Stimulated activated effector memory CD8-positive, alpha-beta T cell treated with anti-CD3 and anti-CD28 coated beads, Interleukin-12 subunit alpha, Interleukin-12 subunit beta, amount 100 ng/mL, for 72 hours (primary cell): ENCODE results near the gene SLC17A3.

Experiments used
- ATAC-seq: fragments of 150-1000 bp; cut with Tn5 transposase; 2 replicates; pipeline ENCODE4 v1.10.0; 2021
- DNase-seq, 2 donors: peaks; one replicate each; pipeline ENCODE4 v3.0.0; 2021 to 2022; ENCODE audit warnings: low spot score in 2 of 2
- H3K27ac Mint-ChIP-seq: one replicate; pipeline ENCODE4 v1.8.0; 2022; ENCODE audit warnings: mild to moderate bottlenecking, mixed read lengths
- H3K36me3 Mint-ChIP-seq: one replicate; pipeline ENCODE4 v1.8.0; 2022; ENCODE audit warnings: mild to moderate bottlenecking, mixed read lengths
- H3K4me1 Mint-ChIP-seq: one replicate; pipeline ENCODE4 v1.8.0; 2022; ENCODE audit warnings: mixed read lengths
- H3K4me3 Mint-ChIP-seq: one replicate; pipeline ENCODE4 v1.8.0; 2022; ENCODE audit warnings: mild to moderate bottlenecking, mixed read lengths
- H3K9me3 Mint-ChIP-seq: one replicate; pipeline ENCODE4 v1.8.0; 2022; ENCODE audit warnings: mixed read lengths

Gene SLC17A3

GRCh38 chr6:25832670-25833069 is 41.4 kb downstream of the SLC17A3 start:
- Mint-ChIP-seq H3K4me3 (no peak overlapping the region), H3K27ac (no peak overlapping the region), H3K4me1 (no peaks in the 10 kb centered on the region), H3K9me3 (no peaks in the 10 kb centered on the region), H3K36me3 (no peaks in the 10 kb centered on the region)
- ATAC-seq, result no peak
- no peak for DNase-seq

GRCh38 chr6:25832307-25832662 is 41.8 kb downstream of the SLC17A3 start:
- Mint-ChIP-seq H3K4me1 (no peaks in the 10 kb centered on the region), H3K27ac (no peak overlapping the region), H3K36me3 (no peaks in the 10 kb centered on the region), H3K9me3 (no peaks in the 10 kb centered on the region), H3K4me3 (no peak overlapping the region)
- ATAC-seq, result no peak
- no peak for DNase-seq

- no peak for ATAC-seq
- Mint-ChIP-seq H3K4me3 (no peak within 1 kb of the TSS), H3K27ac (no peak within 1 kb of the TSS), H3K36me3 (no peaks in the 10 kb centered on the region), H3K9me3 (no peaks in the 10 kb centered on the region), H3K4me1 (no peaks in the 10 kb centered on the region)
- DNase-seq, result no peak
These were observed 42.3 kb downstream of the SLC17A3 start, which contains the start of gene SLC17A1 for GRCh38 chr6:25831532-25832306. Gene SLC17A1 (minus strand): TSS chr6:25832052. CDS start chr6:25830557, 1,495 bp downstream.

GRCh38 chr6:25830458-25830857 is 43.6 kb downstream of the SLC17A3 start:
- Mint-ChIP-seq H3K4me1 (no peaks in the 10 kb centered on the region), H3K4me3 (no peak overlapping the region), H3K36me3 (no peaks in the 10 kb centered on the region), H3K27ac (no peak overlapping the region), H3K9me3 (peaks cover 5% of the 10 kb centered on the region)
- no peak for ATAC-seq
- no peak for DNase-seq

DNA sequence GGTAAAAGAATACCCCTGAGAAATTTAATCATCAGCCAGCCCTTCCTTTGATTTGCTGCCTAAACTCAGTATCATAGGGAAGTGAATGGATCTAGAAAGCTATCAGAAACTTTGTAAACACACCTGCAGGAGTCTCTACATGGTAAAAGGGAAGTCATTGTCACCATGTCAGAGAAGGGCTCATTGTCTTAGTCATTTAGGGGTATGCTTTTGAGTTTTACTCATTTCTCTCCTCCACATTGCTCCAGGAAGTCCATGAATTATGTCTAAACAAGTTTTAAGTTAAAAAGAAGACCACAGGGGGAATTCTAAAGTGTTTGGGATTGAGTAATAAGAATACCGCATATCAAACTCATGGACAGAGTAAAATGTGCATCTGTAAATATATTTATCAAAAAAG is 44.7 kb downstream of the SLC17A3 start:
- Mint-ChIP-seq H3K4me3 (no peak overlapping the region), H3K36me3 (no peaks in the 10 kb centered on the region), H3K27ac (no peak overlapping the region), H3K9me3 (peaks cover 6% of the 10 kb centered on the region), H3K4me1 (no peaks in the 10 kb centered on the region)
- DNase-seq (no peak), ATAC-seq (peak; percentile 98)

DNA sequence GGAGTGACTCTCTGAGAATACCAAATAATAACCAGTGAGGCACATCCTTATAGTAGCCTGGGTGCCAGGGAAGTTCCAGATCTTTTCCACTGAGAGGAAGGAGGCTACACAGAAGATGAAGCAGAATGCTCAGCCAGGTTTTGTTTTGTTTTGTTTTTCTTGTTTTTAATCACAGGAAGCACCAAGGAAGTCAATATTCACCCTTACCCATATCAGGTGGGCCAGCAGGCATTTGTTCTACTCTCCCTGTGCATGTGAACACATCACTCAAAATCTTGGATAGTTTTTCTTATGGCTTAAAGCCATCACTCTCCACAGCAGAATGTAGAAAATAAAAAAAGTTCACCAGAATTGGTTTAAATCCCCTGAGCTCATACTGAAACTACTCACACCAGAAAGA is 52.7 kb downstream of the SLC17A3 start:
- Mint-ChIP-seq H3K4me3 (no peak overlapping the region), H3K36me3 (no peaks in the 10 kb centered on the region), H3K4me1 (no peaks in the 10 kb centered on the region), H3K9me3 (peaks cover 6% of the 10 kb centered on the region), H3K27ac (no peak overlapping the region)
- DNase-seq, result no peak
- peak; percentile 21 for ATAC-seq

DNA sequence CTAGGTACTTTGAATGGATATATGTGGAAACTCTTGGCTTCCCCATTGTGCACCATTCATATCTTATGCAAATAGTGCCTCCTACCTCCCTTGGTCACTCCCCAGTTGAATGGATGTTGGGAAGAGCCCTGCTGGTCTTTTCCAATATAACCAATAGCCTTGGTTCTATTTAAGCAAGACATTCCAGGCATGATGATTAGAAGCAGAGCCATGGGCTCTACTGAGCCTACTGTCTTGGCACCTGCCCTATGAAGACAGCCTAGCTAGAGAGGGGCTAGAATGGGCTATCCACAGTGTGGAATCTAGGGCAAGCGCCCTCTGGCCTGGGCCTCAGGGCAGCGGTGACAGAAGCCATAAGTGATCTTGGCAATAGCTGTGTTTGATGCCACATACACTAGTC is 57.8 kb downstream of the SLC17A3 start:
- Mint-ChIP-seq H3K9me3 (peaks cover 3% of the 10 kb centered on the region), H3K4me1 (no peaks in the 10 kb centered on the region), H3K36me3 (no peaks in the 10 kb centered on the region), H3K27ac (no peak overlapping the region), H3K4me3 (no peak overlapping the region)
- no peak for DNase-seq
- ATAC-seq, result no peak

GRCh38 chr6:25815194-25815593 is 58.8 kb downstream of the SLC17A3 start:
- ATAC-seq, result no peak
- H3K4me3 Mint-ChIP-seq, result no peak overlapping the region

GRCh38 chr6:25804804-25805203 is 69.2 kb downstream of the SLC17A3 start:
- Mint-ChIP-seq H3K4me3 (no peak overlapping the region), H3K36me3 (no peaks in the 10 kb centered on the region), H3K27ac (no peak overlapping the region), H3K4me1 (no peaks in the 10 kb centered on the region), H3K9me3 (peaks cover 6% of the 10 kb centered on the region)
- ATAC-seq (no peak), DNase-seq (no peak)

More at GRCh38 chr6:25815194-25815593, 58.8 kb downstream of the SLC17A3 start:
- Mint-ChIP-seq H3K4me1 (no peaks in the 10 kb centered on the region), H3K9me3 (peaks cover 3% of the 10 kb centered on the region), H3K36me3 (no peaks in the 10 kb centered on the region), H3K27ac (no peak overlapping the region)
- DNase-seq, result no peak

GRCh38 chr6:25801436-25801835 is 72.6 kb downstream of the SLC17A3 start:
- Mint-ChIP-seq H3K4me1 (no peaks in the 10 kb centered on the region), H3K36me3 (no peaks in the 10 kb centered on the region), H3K4me3 (no peak overlapping the region), H3K9me3 (peaks cover 6% of the 10 kb centered on the region), H3K27ac (no peak overlapping the region)
- ATAC-seq (no peak), DNase-seq (no peak)
